ENCODE data around the gene SCTR. TPM values are rescaled to one million over a fixed set of nuclear protein-coding genes. Genes with fewer than 3 reads are reported as not detected.

Gene SCTR
- total RNA-seq, 1 donor from 2014 or later = not detected

DNA sequence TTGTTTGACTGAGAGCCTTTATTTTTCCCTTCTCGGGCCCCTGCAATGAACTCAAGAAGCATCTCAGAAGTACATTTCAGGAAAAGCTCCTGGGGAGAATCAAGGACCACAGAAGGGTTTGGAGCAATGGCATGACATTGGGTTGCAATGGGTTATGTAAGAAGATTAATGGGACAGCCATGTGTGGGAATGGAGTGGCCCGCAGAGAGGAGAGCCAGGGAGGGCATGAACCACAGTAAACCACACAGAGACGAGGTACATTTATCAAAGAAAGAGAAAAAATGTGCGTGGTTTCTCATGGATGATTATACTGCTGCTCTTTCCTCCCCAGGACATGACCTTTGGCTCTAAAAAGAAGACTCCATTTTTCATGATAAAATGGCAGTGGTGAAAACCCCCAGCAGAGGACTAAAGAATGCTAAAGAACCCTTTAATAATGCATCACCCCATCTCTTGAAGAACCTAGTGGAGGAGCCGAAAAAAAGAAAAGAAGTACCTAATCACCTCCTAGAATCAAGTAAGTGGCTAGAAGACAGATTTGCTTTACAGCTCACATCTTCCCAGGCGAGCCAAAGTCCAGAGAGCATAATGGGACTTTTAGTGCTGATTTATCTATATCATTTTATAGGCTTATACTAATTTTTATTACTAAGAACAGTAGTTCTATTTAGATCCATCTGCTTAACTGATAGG lies 21.6 kb upstream of the SCTR start:
- Mint-ChIP-seq H3K4me3 (ENCODE audit: unreplicated experiment) (no peak overlapping the region), H3K27me3 (ENCODE audit: unreplicated experiment) (peaks cover 44% of the 10 kb centered on the region), H3K4me1 (ENCODE audit: unreplicated experiment) (peaks cover 6% of the 10 kb centered on the region), H3K9me3 (ENCODE audit: unreplicated experiment) (no peaks in the 10 kb centered on the region), H3K27ac (ENCODE audit: unreplicated experiment) (no peak overlapping the region), H3K36me3 (ENCODE audit: unreplicated experiment) (no peaks in the 10 kb centered on the region)
- TF ChIP-seq, protein P1, sequence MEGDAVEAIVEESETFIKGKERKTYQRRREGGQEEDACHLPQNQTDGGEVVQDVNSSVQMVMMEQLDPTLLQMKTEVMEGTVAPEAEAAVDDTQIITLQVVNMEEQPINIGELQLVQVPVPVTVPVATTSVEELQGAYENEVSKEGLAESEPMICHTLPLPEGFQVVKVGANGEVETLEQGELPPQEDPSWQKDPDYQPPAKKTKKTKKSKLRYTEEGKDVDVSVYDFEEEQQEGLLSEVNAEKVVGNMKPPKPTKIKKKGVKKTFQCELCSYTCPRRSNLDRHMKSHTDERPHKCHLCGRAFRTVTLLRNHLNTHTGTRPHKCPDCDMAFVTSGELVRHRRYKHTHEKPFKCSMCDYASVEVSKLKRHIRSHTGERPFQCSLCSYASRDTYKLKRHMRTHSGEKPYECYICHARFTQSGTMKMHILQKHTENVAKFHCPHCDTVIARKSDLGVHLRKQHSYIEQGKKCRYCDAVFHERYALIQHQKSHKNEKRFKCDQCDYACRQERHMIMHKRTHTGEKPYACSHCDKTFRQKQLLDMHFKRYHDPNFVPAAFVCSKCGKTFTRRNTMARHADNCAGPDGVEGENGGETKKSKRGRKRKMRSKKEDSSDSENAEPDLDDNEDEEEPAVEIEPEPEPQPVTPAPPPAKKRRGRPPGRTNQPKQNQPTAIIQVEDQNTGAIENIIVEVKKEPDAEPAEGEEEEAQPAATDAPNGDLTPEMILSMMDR (IDR thresholded peaks at IDR 0.05) = no peak
- DNase-seq (ENCODE audit: extremely low spot score, unreplicated experiment) = no peak

DNA sequence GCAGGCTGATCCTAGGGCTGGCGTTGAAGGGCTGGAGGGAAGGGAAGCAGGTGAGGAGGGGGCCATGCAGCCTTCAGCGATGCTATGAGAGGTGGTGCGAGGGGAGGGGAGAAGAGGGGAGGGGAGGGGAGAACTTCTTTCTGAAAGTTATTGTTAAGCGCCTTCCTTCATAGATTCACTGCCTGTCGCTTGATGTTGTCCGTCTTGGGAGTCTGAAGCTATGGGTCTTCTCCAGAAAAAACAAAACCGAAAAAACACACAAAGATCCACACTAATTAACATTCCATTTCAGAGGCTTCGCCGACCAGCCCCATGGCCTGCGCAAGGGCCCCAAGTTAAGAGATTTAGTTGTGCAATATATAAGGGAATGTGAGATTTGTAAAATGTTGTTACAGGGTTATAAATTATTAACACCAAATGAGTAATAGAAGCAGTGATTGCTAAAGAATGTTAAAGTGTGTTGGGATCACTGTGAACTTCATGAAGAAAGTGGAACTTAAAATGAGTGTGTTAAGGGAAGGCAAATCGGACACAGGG lies 20.7 kb upstream of the SCTR start:
- peaks cover 46% of the 10 kb centered on the region for H3K27me3 Mint-ChIP-seq (ENCODE audit: unreplicated experiment)
- TF ChIP-seq, protein P1 (IDR thresholded peaks at IDR 0.05) = no peak
- H3K4me1 Mint-ChIP-seq (ENCODE audit: unreplicated experiment) = peaks cover 6% of the 10 kb centered on the region
- peak overlapping the region; percentile 46 for H3K4me3 Mint-ChIP-seq (ENCODE audit: unreplicated experiment)
- no peak overlapping the region for H3K27ac Mint-ChIP-seq (ENCODE audit: unreplicated experiment)
- DNase-seq (ENCODE audit: extremely low spot score, unreplicated experiment) = no peak
- H3K36me3 Mint-ChIP-seq (ENCODE audit: unreplicated experiment) = no peaks in the 10 kb centered on the region
- H3K9me3 Mint-ChIP-seq (ENCODE audit: unreplicated experiment) = no peaks in the 10 kb centered on the region

DNA sequence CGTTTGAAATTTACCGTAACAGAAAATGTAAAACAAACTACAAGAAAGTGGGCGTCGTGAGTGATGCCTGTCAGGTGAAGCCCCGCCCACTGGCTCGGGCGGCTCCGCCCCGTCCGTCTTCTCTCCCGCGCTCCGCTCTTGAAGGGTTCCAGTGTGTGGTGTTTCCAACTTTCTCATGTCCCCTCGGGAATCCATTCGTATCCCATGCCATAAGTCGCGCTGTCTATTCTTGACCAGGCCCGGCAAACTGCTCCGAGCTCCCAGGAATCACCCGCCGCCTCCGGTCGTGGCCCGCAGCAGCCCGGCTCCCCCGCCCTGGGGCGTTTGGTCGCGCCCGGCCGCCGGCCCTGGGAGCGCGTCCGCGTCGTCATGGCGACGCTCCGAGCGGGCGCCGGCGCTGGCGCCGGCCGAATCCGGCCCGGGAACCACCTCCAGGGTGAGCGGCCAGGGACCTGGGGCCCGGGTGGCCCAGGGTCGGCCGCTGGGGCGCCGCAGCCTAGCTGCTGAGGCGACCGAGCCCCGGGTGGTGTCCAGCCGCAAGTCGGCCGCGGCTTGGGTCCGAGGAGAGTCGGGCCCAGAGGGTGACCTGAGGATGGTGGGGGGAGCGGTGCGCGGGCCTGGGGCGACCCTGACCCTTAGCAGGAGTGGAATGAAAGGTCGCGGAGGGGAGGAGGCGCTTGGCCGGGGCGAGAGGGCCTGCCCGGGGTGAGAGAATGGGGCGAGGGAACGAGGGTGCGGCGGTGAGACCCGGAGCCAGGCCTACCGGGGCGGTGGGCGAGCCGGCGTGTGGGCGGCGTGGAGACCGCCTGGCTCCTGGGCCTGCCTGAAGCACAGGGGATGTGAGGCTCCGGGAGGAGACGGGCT lies 20.0 kb upstream of the SCTR start, which contains the start of gene CFAP221:
Gene CFAP221, plus strand, starts transcription at position 375 of the 864 bp plus-strand sequence. CDS start 1,683 bp downstream, outside the sequence.
- peak within 1 kb of the TSS; percentile 74 for H3K4me3 Mint-ChIP-seq (ENCODE audit: unreplicated experiment)
- H3K4me1 Mint-ChIP-seq (ENCODE audit: unreplicated experiment) = peaks cover 6% of the 10 kb centered on the region
- peaks cover 46% of the 10 kb centered on the region for H3K27me3 Mint-ChIP-seq (ENCODE audit: unreplicated experiment)
- DNase-seq (ENCODE audit: extremely low spot score, unreplicated experiment) = no peak
- TF ChIP-seq, protein P1 (IDR thresholded peaks at IDR 0.05) = no peak
- no peaks in the 10 kb centered on the region for H3K9me3 Mint-ChIP-seq (ENCODE audit: unreplicated experiment)
- H3K27ac Mint-ChIP-seq (ENCODE audit: unreplicated experiment) = no peak within 1 kb of the TSS
- no peaks in the 10 kb centered on the region for H3K36me3 Mint-ChIP-seq (ENCODE audit: unreplicated experiment)

DNA sequence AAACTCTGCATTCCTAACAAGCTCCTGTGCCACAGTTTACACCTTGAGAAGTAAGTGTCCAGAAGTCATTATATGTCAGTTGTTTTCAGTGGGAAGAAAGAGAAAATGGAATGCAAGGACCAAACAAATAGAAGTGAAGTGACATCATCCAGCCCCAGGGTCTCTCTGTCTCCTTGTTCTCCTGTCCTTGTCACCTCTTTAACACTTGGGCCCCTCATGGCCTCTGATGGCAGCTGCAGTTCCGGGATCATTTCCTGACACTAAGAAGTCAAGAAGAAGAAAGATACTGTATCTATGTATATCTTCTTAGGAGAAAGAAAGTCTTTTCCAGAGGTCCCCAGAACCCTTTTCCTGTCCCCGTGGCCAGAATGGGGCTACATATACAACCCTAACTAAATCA lies 17.2 kb upstream of the SCTR start:
- H3K4me1 Mint-ChIP-seq (ENCODE audit: unreplicated experiment) = peaks cover 6% of the 10 kb centered on the region
- no peaks in the 10 kb centered on the region for H3K36me3 Mint-ChIP-seq (ENCODE audit: unreplicated experiment)
- no peak overlapping the region for H3K27ac Mint-ChIP-seq (ENCODE audit: unreplicated experiment)

More for the DNA sequence above, 17.2 kb upstream of the SCTR start:
- peaks cover 35% of the 10 kb centered on the region for H3K27me3 Mint-ChIP-seq (ENCODE audit: unreplicated experiment)
- TF ChIP-seq, protein P1 (IDR thresholded peaks at IDR 0.05) = no peak
- peak; percentile 32 for DNase-seq (ENCODE audit: extremely low spot score, unreplicated experiment)
- no peak overlapping the region for H3K4me3 Mint-ChIP-seq (ENCODE audit: unreplicated experiment)
- no peaks in the 10 kb centered on the region for H3K9me3 Mint-ChIP-seq (ENCODE audit: unreplicated experiment)

Measured in osteocyte (in vitro differentiated cells).